ENCODE data around the gene TBC1D30.

Gene TBC1D30

DNA sequence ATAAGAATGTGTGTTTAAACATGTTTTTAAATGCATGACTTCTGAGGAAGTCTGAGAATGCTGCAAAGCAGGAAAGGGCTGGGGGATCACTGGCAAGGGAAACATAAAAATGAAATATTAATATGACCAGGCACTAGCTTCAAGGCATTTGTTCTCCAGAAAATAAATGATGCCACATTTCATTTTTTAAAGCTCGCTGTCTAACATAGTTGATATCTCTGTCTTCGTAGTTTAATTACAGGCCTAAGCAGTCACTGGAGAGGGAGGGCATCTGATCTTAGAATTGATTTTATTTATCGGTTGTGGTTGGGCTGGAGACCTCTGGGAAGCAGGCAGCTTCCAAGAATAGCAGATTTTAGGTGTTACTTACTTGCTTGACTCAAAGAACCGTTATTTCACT is 87.5 kb downstream of the TBC1D30 start:
- no peak for DNase-seq

DNA sequence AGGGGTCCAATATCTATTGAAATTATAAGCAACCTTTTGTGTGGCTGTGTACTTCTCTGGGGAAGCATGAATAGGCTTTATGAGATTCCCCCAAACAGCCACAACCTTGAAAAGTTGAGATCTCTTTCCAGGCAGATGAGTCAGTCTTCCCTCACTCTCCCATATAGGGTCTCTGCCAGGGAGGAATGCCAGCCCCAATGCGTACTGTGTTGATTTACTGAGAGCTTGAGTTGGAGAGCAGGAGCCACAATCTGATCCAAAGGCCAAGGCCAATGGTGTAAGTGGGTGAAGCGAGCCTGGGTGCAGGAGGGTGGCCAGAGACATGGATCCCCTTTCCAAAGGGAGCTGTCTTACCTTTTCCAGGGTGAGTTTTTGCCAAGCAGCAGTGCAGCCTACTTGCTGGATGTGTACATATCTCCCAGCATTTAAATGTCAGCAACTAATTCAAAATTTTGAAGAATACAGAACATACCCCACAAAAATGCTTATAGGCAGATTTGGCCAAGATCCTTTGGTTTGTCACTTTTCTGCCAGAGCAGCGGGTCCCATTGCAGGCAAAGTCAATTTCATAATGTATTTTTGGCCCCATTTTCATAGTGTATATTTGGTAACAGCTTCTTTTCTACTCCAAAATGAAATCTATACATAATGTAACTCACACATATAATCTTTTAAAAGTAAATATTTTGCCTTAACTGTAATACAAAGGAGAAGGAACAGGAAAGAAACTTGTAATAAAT is 88.2 kb downstream of the TBC1D30 start:
- DNase-seq: no peak

DNA sequence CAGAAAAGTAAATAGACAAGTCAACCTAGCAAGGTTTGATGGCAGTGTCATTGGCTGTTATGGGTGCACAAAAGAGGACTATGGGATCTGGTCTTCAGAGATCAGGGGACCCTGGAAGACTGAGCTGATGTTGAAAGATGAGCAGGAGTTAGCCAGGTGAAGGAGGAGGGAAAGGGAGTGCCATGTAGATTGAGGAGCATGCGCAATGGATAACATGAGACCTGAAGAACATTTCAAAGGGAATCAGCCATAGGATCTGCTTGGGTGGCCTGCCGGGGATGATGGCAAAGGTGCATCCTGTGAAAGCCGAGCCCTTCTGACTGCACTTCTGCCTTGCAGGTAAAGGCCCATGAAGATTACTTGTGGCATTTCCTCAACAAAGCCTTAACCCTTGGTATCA is 90.8 kb downstream of the TBC1D30 start:
- no peak for DNase-seq

DNA sequence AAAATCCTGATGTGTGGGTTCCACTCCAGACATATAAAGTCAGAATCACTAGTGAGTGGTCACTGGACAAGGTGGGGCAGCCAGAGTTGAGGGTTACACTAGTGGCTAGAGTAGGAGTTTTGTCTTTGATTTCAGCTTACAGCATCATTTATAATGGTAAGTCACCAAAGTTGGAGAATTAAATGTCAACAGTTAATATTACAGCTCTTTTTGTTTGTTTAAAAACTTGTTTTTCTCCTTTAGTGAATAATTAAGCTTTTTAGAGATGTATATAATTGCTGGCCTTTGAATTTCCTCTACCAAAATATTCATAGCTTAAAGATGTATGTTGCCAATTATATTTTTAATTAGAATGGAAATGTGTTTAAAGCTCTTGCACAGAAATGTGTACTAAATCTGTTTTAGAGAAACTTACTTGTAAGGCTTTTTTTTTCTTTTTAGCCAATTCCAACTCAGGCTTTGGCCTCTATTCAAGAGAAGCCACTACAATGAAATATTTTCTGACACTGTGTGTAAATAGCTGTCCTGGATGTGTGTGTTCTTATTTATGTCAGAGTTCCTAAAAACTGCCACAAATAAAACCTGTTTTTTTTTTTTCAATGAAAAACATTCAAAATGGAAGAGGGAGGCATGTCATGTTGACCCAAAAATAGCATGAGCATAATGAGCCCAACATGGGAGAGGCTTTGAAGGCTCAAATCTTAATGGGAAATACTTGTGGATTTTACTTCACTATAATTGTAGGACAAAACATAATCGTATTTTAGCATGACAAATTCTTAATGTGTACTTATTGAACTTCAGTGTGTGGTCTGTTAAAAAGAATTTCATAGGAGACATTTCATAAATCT is 92.2 kb downstream of the TBC1D30 start:
- no peak for DNase-seq

DNA sequence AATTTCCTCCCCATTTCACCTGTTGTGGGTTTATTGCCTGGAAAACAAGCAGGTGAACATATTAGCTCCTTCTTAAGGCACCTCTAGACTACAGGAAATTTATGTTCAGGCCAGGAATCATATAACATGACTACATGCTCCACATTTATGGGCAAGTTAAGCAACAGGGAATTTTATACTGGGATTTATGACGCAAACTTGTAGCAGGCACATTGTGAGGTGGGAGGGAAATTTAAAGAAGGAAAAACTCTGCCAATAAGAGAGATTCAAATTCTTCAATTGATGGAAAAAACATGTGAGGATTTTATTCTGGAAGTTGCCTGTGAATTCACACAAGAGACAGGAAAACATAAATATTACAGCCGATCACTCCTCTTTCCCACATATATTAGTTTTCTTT is 93.9 kb downstream of the TBC1D30 start:
- DNase-seq: no peak

DNA sequence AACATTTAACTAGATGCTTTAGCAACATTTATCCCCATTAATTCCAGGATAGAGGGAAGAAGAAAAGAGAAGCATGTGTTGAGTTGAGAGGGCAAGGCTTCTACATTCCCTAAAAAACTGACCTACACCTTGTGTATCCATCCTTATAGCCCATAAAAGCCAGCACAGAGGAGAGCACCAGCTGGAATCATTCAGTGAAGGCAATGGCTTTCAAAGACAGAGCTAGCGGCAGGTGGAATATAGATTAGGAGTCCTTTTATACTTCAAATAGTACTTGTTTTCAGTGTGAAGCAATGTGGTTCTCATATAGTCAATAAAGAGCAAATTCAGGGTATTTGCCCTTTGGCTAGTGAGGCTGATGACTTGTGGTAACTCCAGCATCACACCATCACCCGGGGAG is 94.4 kb downstream of the TBC1D30 start:
- no peak for DNase-seq

DNA sequence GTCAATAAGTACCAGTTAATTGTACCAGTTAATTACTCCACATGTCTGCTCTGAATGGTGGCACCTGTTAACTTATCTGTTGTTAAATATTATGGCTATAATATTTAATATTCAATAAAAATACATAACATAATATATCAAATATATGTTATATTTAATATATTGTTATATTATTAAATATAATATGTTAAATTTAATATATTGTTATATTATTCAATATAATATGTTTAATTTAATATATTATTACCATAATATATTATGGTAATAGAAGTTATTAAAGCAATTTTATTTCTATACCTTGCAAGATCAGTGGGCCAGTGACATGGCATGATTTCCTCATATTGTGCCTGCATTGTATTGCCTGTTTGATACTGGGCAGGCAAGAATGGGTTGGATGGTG is 98.4 kb downstream of the TBC1D30 start:
- DNase-seq: no peak

DNA sequence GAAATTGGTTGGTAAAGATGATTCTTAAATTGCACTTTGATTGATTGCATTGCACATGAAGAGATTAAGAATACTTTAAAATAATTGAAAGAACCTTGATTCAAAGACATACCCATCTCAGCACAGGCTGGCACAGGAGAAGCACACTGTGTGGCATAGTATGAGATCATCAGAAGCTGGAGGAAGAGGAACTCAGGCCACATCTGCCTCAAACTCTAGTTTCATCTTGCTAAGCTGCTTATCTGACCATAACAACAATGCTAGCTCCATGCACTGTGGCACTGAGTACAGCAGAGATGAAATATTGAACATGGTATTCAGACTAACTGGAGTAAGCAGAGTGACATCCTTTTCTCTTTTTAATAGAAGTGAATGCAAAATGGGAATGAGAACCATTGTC is 99.1 kb downstream of the TBC1D30 start:
- no peak for DNase-seq

Data from activated CD4-positive, alpha-beta T cell treated with anti-CD3 and anti-CD28 coated beads, Interleukin-2, amount 50 U/mL, for 4 hours (primary cell).